Hippocampal formation (tissue), 2 donors: ENCODE data around the gene GALNTL6.

ENCODE experiments used
- DNase-seq, 2 donors: peaks; one replicate each; lab custom pipeline; 2025; lab: John Stamatoyannopoulos, UW

The GALNTL6 gene

GRCh38 chr4:172989984-172990820 is 1177.0 kb downstream of the GALNTL6 start:
- no peak for DNase-seq

DNA sequence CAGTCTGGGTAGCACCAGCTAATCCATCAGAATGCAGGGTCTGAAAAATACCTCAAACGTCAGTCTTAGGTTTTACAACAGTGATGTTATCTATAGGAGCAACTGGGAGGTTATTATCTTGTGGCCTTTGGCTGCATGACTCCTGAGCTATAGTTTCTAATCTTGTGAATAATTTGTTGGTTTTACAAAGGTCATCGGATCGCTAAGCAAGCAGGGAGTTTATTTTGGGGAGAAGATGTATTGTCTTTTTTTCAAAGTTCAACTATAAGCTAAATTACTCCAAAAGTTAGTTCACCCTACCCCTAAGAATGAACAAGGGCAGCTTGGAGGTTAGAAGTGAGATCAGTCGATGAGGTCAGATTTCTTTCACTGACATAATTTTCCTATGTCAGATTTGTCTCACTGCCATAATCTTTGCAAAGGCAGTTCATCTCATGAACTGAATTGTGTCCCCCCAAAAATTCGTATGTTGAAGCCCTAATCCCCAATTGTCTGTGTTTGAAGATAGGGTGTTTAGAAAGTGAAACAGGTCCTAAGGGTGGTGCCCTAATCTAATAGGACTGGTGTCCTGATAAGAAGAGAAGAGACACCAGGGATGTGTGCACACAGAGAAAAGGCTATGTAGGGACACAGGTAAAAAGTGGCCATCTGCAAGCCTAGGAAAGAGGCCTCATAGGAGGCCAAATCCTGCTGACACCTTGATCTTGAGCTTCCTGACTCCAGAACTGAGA is 1179.6 kb downstream of the GALNTL6 start:
- no peak for DNase-seq

DNA sequence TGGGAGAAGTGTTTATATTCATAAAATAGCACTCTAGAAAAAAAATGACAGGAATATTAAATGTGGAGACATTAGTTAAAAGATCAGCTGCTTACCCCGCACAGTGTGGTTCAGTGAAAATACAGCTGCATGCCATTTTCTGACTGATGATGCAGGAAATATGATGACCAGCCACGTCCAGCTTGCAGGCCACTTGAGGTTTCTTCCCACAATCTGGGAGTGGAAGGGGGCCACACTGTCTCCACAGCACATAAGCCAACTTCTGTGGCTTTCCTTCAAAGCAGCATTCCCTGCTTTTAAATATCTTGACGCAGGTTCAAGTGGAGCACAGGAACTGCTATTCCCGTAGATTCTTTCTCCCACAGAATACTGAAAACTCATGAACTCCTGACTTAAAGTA is 1182.0 kb downstream of the GALNTL6 start:
- DNase-seq, result no peak

DNA sequence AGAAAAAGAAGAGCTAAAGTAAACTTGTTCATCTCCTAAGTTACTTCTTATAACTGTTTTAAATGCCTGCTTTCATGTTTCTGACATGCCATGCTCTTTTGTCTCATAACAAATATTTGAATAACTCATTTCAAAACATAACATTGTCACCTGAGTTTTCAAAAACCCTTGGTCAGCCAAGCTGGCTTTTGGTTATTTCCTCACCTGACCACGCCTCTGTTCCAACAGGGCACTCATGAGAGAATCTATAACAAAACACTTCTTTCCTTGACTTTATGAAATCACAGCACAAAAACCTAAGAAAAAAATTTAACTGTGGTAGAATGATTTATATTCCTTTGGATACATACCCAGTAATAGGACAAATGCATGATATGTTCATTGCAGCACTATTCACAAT is 1182.5 kb downstream of the GALNTL6 start:
- no peak for DNase-seq

DNA sequence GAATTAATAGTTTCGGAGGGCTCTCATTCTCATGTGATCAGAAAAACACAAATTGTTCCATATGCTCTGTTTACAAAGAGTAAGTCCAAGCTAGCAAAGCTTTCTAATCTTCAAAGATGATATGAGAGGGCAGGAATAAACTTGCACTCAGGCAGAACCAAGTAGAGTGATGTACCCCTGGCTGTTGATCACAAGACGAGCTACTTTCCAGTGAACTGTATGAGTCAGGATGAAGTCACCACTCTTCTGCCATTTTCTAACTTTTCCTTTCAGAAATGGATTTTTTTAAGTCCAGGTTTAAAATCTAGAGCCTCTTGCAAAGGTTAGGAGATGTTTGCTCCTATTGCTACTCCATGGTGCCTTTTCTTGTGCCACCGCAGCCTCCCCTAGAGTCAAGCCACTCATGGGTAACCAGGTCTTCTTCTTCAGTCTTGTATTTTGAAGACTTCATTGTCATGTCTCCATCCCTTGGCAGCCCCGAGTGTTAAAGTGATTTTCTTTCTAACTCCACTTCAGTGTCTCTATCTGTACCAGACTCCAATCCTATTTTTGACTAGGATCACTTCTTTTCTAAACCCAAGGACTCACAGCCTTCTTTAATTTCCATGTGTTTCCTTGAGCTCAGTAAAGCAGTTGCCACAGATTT is 1183.5 kb downstream of the GALNTL6 start:
- no peak for DNase-seq

- DNase-seq, result no peak
Observed at GRCh38 chr4:172997217-172997609, 1184.0 kb downstream of the GALNTL6 start.

- DNase-seq, result no peak
Observed at GRCh38 chr4:172997856-172998255, 1184.7 kb downstream of the GALNTL6 start.

GRCh38 chr4:172998527-172999469 is 1185.6 kb downstream of the GALNTL6 start:
- no peak for DNase-seq

DNA sequence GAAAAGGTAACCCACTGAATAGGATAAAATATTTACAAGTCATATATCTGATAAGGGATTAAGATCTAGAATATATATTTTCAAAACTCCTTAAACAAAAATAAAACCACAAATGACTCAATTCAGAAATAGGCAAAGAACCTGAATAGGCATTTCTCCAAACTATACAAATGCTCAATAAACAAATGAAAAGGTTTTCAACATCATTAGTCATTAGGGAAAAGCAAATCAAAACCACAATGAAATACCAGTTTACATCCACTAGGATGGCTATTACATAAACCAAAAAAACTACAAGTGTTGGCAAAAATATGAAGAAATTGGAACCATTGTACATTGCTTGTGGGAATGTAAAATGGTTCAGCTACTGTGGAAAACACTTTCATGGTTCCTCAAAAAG is 1188.4 kb downstream of the GALNTL6 start:
- no peak for DNase-seq

- DNase-seq, result no peak
Observed at GRCh38 chr4:173002830-173003561, 1189.8 kb downstream of the GALNTL6 start.

DNA sequence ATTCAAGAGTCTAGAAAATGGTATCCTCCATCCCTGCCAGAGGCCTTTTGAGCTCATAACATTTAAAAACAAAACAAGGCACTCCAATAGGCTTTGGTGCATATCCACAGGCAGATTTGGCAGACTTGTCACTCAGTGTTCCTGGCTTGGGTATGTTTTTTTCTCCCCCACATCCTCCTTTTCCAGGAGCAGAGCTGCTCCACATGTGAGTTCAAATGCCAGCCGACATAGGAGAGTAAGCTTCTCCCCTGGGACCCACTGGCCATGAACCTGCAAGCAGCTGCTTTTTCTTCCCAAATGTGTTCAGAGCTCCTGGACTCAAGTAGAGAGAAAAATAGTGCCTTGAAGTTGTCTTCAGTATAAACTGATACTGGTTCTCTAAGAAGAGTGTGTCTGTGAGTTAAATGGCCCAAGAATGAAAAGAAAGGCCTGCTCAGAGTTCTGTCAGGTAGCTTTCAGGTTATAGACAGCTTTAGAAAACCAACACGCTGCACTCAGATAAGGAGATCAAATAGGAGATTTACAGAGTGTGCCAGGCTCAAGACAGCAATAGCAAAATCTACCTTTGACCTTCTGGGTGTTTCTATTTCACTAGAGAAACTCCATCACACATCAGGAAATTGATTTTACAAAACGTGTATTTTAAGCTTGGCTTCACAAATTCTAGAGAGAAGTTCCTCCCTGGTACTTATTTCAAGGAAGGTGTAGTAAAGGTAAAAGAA is 1192.9 kb downstream of the GALNTL6 start:
- DNase-seq, result no peak

DNA sequence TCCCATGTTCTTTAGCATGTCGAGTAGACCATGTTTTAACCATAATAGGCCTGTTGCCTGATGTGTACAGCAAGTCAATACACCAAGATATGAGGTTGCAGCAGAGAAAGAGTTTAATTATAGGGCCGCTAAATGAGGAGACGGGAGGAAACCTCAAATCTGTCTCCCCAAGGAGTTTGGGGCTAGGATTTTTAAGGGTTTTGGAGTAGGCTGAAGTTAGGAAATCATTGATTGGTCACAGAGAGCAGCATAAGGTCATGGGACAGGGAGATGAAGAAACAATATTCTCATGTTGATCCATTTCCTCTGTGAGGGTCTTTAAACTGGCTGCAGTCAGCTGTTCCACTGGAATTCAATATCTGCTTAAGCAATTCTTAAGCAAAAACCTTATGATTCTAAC is 1195.2 kb downstream of the GALNTL6 start:
- DNase-seq, result no peak

GRCh38 chr4:173009129-173009823 is 1196.1 kb downstream of the GALNTL6 start:
- DNase-seq, result no peak

DNA sequence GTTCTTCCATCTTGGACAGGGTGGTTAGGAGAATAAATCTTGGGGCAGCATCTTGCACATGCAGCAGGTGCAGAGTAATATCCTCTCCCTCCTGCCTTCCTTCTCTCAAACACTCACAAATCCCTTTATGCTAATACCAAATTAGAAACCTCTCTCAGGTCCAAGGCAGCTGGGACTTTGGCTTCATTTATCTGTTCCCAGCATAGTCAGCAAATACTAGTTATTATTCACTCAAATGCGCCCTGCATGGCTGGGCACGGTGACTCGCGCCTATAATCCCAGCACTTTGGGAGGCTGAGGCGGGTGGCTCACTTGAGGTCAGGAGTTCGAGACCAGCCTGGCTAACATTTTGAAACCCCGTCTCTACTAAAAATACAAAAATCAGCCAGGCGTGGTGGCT is 1199.4 kb downstream of the GALNTL6 start:
- peak in 1 of 2 donors; percentile 3 for DNase-seq

DNA sequence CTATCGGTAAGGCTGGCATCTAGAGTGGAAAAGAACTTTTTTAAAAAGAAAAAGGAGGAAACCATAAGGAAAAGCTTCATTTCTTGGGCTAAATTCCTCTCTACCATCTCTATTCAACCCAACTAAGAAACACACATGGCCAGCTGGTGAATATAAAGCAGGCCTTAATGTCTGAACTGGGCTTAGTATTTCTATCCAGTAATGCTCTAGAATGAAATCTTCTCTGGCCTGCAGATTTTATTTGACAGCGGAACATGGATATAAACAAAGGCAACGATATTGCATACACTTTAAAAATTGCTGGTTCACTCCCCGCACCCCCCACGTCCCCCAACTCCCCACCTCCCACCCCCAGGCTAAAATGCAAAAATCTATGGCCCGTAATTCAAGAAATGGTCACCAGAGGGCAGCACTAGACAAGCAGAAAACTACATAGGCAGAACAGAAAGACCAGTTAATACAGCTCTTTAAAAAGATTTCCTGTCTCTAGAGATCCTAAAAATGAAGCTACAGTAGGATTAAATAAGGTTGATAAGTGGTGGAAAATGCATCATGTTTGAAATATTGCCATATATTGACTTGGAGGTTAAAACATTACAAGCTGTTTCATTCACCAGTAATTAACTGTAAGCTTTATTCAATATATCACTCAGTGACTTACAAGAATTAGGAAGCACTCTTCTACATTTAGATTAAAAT is 1200.2 kb downstream of the GALNTL6 start:
- peak; percentile 33 to 77 for DNase-seq

DNA sequence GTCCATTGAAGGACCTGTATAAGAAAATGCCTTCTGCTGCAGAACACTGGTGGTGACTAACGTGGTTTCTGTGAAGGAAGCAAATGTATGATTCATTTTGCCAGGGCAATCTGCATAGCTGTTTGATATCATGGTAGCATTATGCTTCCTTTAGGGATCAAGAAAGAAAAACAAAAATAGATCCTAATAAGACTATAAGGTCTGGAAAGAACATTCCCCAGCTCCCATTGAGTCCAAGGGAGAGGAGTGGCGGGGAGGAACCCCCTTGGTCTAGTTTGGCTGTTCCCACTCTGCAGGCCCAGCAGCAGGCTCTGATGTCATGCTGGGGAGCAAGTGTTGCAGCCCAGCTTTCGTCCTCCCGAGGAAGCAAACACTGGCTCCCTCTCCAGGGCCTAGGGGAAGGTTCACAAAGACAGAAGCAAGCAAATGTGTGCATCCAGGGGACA is 1200.9 kb downstream of the GALNTL6 start:
- DNase-seq, result no peak

DNA sequence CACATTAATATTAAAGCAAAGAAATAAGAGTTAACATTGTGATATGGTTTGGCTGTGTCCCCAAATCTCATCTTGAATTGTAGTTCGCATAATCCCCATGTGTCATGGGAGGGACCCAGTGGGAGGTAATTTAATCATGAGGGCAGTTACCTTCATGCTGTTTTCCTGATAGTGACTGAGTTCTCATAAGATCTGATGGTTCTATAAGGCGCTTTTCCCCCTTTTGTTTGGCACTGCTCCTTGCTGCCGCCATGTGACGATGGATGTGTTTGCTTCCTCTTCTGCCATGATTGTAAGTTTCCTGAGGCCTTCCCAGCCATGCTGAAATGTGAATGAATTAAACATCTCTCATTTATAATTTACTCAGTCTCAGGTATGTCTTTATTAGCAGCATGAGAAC is 1201.6 kb downstream of the GALNTL6 start:
- DNase-seq, result no peak

DNA sequence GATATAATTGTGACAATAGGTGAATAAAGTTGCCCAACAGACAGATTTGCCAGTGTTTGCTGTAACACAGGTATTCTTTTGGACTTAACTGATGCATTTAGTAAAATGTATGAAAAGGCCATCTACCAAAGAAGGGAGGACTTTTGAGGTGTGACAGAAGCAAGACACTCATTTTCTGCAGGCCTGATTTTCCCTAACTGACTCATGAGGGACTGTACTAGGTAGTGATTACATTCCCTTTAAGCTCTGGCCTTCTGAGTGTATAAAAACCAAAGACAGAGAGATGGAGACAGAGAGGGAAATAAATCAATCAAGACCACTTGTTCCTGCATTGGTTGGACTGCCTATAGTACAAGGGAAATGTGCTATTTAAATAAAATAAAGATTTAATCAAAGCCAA is 1204.6 kb downstream of the GALNTL6 start:
- no peak for DNase-seq

GRCh38 chr4:173018446-173018845 is 1205.2 kb downstream of the GALNTL6 start:
- no peak for DNase-seq
